ENCODE data around the gene ZNF865.

ZNF865 gene

DNA sequence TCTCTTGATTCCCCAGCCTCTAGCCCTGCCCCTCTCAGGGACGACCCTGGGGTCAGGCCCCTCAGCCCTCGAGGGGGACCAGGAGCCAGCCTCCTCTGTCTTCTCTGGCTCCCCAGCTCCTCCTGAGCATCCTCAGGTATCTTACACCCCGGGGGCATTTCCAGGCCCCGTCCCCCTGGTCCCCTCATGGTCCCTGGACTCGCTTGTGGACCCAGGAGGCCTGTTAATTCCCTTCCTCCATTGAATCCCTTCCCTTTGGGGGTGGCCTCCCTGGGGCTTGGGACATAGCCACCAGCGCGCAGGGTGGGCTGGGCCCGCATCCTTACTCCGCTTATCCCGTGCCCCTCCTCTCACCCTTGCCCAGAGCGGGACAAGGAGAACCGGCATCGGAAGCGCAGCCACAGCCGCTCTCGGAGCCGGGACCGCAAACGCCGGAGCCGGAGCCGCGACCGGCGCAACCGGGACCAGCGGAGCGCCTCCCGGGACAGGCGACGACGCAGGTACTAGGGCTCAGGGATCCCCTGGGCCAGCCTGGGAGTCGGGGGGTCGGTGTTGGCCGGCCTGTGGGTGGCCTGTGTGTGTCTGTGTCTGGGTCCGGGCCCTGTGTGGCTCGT is 53.5 kb downstream of the ZNF865 start:
- no peak for DNase-seq (ENCODE audit: low spot score)

GRCh38 chr19:55659822-55660221 is 54.4 kb downstream of the ZNF865 start:
- no peak for DNase-seq (ENCODE audit: low spot score)

DNA sequence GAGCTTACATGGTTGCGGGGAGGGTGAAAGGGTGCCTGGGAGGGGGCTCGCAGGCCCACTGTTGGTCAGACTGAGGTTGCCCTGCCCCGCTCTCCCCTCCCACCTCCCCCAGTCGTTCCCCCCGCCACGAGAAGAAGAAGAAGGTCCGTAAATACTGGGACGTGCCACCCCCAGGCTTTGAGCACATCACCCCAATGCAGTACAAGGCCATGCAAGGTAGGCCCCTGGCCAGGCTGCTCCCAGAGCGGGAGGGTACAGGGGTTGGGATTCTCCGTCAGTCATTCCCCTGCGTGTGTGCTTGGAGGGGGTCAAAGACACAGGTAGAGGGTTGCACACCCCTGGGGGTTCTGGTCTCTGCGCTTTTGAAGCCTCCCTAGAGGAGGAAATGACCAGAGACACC is 55.0 kb downstream of the ZNF865 start:
- DNase-seq (ENCODE audit: low spot score), result no peak

DNA sequence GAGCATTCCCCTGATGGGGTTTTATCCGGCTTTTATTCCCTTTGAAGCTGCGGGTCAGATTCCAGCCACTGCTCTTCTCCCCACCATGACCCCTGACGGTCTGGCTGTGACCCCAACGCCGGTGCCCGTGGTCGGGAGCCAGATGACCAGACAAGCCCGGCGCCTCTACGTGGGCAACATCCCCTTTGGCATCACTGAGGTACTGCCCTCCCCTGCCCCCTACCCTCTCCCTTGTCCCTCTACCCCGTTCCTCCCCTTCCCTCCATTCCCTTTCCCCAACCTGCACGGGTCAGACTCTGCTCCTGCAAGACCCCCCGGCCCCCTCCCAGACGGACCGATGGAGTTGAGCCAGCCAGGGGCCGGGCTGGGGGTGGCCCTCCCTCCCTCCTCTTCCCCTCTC is 55.5 kb downstream of the ZNF865 start:
- no peak for DNase-seq (ENCODE audit: low spot score)

DNA sequence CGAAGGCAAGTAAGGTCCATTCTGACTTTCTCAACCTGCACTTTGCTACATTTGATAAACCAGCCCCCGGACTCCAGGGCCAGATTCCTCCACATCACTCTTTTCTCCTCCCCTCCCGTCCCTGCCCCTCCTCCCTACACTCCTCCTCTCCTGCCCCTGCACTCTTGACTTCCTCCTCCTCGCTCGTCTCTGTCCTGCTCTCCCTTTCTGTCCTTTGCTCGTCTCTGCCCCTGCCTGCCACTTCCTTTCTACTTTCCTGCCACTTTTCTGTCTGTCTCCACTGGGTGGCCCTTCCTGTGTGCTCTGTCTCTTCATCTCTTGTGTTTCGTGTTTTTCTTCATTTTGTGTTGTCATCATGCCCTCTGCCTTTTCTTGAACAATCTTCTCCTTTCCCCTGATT is 56.4 kb downstream of the ZNF865 start:
- no peak for DNase-seq (ENCODE audit: low spot score)

DNA sequence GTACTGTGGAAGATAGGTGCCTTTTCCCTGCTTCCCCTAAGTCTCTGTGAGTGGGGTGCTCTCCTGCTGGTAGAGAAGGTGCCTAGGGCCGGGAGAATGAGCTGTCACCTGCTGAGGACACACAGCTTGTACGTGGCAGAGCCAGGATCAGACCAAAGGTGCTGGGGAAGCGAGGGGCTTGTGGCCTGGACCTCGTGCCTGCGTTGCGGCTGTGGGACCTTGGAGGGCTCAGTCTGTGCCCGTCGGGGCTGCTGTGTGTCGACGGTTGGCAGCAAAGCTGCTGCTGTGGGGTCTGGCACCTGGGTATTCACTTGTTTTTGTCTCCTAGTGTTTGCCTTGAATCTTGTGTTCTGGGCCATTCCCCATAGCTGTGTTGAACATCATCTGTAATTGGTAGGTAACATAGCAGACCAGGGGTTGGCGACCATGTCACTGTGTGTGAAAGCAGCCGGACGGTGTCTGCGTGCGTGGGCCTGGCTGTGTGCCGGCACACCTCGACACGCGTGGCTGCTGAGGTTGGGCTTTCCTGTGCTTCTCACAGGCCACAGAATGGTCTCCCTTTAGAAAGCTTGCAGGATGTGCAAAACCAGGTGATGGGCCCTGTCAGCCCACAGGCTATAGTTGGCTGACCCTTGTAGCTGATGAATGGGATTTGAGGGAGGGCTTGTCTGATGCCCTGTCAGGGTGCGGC is 58.5 kb downstream of the ZNF865 start:
- DNase-seq (ENCODE audit: low spot score), result no peak

- DNase-seq (ENCODE audit: low spot score), result no peak
Measured at GRCh38 chr19:55666343-55667005, 61.0 kb downstream of the ZNF865 start.
